HUES6 (cell line): ENCODE results near the gene SPEM3.

Source experiments
- H3K27ac ChIP-seq: 2 replicates; pipeline ENCODE4 v1.7.0; 2013; ENCODE audit warnings: low read depth, mild to moderate bottlenecking, low read length, inconsistent platforms
- H3K27me3 ChIP-seq: 2 replicates; pipeline ENCODE4 v1.6.1; 2013; ENCODE audit warnings: low read length; ENCODE audit not compliant: control insufficient read depth, insufficient read depth
- H3K36me3 ChIP-seq: 2 replicates; pipeline ENCODE4 v1.6.1; 2013; ENCODE audit warnings: low read length; ENCODE audit not compliant: control insufficient read depth, insufficient read depth
- H3K4me1 ChIP-seq: 2 replicates; pipeline ENCODE4 v1.6.1; 2013; ENCODE audit warnings: low read length; ENCODE audit not compliant: control insufficient read depth, insufficient read depth
- H3K4me3 ChIP-seq: 2 replicates; pipeline ENCODE4 v1.5.1; 2013; ENCODE audit warnings: low read depth, low read length
- H3K9ac ChIP-seq: one replicate; pipeline ENCODE4 v1.6.1; 2013; ENCODE audit warnings: mild to moderate bottlenecking, low read length
- H3K9me3 ChIP-seq: 2 replicates; pipeline ENCODE4 v1.6.1; 2013; ENCODE audit warnings: low read depth, low read length; ENCODE audit not compliant: control insufficient read depth, insufficient read depth

The SPEM3 gene

DNA sequence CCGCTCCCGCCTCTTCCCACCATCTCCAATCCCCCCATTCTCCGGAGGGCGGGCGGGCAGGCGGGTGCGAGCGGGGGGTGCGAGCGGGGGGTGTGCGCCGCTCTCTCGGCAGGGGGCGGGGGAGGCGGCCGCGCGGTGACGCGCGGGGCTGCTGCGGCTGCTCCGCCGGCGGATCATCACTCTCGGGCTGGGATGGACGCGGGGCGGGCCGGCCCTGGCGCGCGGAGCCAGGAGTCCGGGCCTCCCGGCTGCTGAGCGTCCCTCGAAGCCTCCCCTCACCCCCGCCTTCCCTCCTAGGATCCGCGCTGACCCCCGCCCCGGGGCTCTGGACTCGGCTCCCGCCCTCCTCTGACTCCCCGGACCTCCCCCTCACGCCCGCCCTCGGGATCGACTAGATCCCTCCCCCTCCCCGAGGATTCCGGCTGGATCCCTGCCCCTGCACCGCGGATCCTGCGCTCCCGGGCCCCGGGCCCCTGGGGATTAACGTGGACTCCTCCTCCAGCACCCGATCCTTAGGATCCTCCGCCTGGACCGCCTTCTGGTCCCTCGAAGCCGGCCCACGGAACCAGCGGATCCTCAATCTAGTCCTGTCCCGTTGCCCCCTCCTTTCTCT, 23.8 kb upstream of the SPEM3 start:
- peaks cover 17% of the 10 kb centered on the region for H3K36me3 ChIP-seq
- H3K4me1 ChIP-seq = peaks cover 21% of the 10 kb centered on the region
- peaks cover 4% of the 10 kb centered on the region; the same call in 1 of the 2 replicates for H3K27me3 ChIP-seq
- no peaks in the 10 kb centered on the region for H3K9me3 ChIP-seq
- H3K27ac ChIP-seq = peak overlapping the region; percentile 50; the same call in 1 of the 2 replicates
- peak overlapping the region; percentile 75 for H3K9ac ChIP-seq
- H3K4me3 ChIP-seq = peak overlapping the region; percentile 75

GRCh38 chr17:7405350-7406234, 23.1 kb upstream of the SPEM3 start:
- Histone ChIP-seq H3K4me1 (peaks cover 21% of the 10 kb centered on the region), H3K27me3 (peaks cover 4% of the 10 kb centered on the region; the same call in 1 of the 2 replicates), H3K9me3 (no peaks in the 10 kb centered on the region), H3K36me3 (peaks cover 25% of the 10 kb centered on the region), H3K4me3 (peak overlapping the region; percentile 75), H3K9ac (peak overlapping the region; percentile 75), H3K27ac (peak overlapping the region; percentile 50; the same call in 1 of the 2 replicates)

DNA sequence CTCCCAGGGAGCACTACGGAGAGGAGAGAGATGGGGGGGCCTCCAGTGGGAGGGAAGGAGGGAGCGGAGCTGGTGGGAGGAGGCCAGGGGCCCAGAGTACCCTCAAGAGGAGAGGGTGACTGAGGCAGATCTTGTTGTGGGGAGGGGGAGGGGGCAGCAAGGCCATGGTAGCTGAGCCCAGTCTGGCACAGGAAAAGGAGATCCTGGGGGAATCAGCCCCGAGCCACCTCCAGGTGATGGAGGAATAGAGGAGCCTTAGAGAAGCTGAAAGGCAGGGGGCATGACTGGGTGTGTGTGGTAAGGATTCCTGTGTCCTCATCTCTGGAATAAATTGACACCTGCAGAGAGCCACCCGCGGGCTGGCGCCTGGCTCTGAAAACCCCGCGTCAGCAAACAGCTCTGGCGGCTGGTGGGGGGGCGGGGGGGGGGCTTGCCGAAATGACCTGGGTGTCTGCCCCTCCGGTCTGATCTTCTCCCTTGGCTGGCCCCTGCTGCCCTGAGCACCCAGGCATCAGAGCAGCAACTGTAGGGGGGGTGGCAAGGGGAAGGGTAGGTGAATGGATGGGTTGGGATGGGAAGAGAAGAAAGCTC, 22.3 kb upstream of the SPEM3 start:
- H3K27me3 ChIP-seq = peaks cover 4% of the 10 kb centered on the region; the same call in 1 of the 2 replicates
- no peak overlapping the region for H3K27ac ChIP-seq
- H3K4me3 ChIP-seq = peak overlapping the region; percentile 75

DNA sequence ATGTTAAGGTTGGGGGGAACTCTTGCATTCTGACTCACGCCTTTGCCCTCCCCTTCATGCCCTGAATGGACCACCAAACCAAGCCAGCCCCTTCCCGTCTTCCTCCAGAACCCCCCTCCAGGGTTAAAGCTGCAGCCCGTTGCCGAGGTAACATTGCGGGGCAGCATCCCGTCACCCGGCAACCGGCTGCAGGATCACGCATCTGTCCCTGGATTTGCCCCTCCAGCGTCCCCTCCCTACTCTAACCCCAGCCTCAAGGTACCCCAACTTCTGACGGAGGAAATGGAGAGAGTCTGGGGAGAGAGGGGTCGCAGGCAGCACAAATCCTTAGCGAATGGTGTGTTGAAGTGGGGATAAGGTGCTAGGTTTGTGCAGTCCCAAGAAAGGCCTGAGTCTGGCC, 21.6 kb upstream of the SPEM3 start:
- Histone ChIP-seq H3K4me3 (no peak overlapping the region), H3K4me1 (peaks cover 21% of the 10 kb centered on the region), H3K36me3 (peaks cover 27% of the 10 kb centered on the region), H3K27ac (no peak overlapping the region), H3K27me3 (peaks cover 4% of the 10 kb centered on the region; the same call in 1 of the 2 replicates), H3K9ac (no peak overlapping the region), H3K9me3 (no peaks in the 10 kb centered on the region)

More for the DNA sequence above, 22.3 kb upstream of the SPEM3 start:
- no peaks in the 10 kb centered on the region for H3K9me3 ChIP-seq
- H3K4me1 ChIP-seq = peaks cover 21% of the 10 kb centered on the region
- peaks cover 29% of the 10 kb centered on the region for H3K36me3 ChIP-seq
- H3K9ac ChIP-seq = peak overlapping the region; percentile 70

DNA sequence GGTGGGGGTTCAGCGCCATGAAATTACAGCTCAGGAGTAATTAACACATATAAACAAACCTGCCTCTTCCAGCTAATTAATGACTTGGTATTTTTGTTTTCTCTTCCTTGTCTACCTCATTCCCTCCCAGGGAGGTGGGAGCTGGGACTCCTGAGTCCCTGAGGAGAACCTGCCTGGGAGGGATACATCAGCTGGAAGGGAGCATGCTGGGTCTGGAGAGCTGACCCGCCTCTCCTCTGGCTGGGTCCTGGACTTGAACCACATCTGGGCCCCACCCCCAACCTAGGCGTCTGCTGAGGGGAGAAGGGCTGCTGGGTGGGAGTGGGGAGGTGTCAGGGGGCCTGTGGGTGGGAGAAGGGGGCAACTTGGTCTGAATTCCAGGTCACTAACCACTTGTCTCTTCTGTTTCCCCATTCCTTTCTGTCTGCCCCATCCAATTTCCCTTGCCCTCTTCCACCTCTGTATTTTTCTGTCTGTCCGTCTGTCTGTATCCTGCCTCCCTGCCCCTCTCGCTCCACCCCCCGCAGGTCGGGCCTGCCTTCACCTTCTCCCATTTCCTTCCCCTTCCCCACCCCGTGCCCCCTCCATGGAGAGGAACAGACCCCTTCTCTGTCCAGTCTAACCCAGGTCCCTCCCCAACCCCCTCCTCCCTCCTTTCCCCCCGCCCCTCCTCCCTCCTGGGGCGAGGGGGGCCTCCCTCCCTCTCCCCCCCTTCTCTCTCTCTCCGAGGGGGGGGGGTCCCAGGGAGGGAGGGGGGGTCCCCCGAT, 21.0 kb upstream of the SPEM3 start, which contains the start of gene NLGN2:
Gene NLGN2, plus strand, starts transcription at position 361 of the 767 bp plus-strand sequence. CDS start 411 bp downstream, outside the sequence.
- Histone ChIP-seq H3K27me3 (peaks cover 4% of the 10 kb centered on the region; the same call in 1 of the 2 replicates), H3K36me3 (peaks cover 27% of the 10 kb centered on the region), H3K27ac (no peak within 1 kb of the TSS), H3K9me3 (no peaks in the 10 kb centered on the region), H3K9ac (peak within 1 kb of the TSS; percentile 51), H3K4me1 (peaks cover 21% of the 10 kb centered on the region), H3K4me3 (peak within 1 kb of the TSS; percentile 48)

- H3K27me3 ChIP-seq = peaks cover 4% of the 10 kb centered on the region; the same call in 1 of the 2 replicates
- H3K9ac ChIP-seq = peak overlapping the region; percentile 51
- peak overlapping the region; percentile 48 for H3K4me3 ChIP-seq
- H3K9me3 ChIP-seq = no peaks in the 10 kb centered on the region
- H3K36me3 ChIP-seq = peaks cover 32% of the 10 kb centered on the region
- peaks cover 22% of the 10 kb centered on the region for H3K4me1 ChIP-seq
- no peak overlapping the region for H3K27ac ChIP-seq
Observed at GRCh38 chr17:7408252-7408727, 20.4 kb upstream of the SPEM3 start.

- Histone ChIP-seq H3K27ac (no peak overlapping the region), H3K36me3 (peaks cover 32% of the 10 kb centered on the region), H3K4me3 (peak overlapping the region; percentile 48), H3K9me3 (no peaks in the 10 kb centered on the region), H3K4me1 (peaks cover 22% of the 10 kb centered on the region), H3K9ac (peak overlapping the region; percentile 51), H3K27me3 (peaks cover 4% of the 10 kb centered on the region; the same call in 1 of the 2 replicates)
Observed at GRCh38 chr17:7408863-7409262, 19.8 kb upstream of the SPEM3 start.

DNA sequence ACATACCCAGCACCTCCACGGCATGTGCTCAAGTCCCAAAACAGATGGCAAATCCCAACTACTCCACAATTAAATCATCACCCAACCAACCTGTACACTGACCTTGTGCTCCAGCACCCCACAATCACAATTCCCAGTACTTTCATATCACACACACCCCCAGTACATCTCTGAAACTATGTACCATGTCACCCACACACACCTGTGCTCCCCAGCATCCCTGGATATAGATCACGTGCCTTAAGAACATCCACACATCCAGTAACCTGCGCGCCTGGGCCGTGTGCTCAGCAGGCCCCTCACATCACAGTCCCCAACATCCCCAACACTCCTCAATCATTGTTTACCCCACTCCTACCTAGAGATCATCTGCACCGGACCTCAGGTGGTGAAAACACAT, 18.9 kb upstream of the SPEM3 start:
- no peak overlapping the region for H3K9ac ChIP-seq
- no peak overlapping the region for H3K27ac ChIP-seq
- peaks cover 22% of the 10 kb centered on the region for H3K4me1 ChIP-seq
- H3K36me3 ChIP-seq = peaks cover 34% of the 10 kb centered on the region
- peaks cover 4% of the 10 kb centered on the region; the same call in 1 of the 2 replicates for H3K27me3 ChIP-seq
- H3K4me3 ChIP-seq = no peak overlapping the region
- no peaks in the 10 kb centered on the region for H3K9me3 ChIP-seq

DNA sequence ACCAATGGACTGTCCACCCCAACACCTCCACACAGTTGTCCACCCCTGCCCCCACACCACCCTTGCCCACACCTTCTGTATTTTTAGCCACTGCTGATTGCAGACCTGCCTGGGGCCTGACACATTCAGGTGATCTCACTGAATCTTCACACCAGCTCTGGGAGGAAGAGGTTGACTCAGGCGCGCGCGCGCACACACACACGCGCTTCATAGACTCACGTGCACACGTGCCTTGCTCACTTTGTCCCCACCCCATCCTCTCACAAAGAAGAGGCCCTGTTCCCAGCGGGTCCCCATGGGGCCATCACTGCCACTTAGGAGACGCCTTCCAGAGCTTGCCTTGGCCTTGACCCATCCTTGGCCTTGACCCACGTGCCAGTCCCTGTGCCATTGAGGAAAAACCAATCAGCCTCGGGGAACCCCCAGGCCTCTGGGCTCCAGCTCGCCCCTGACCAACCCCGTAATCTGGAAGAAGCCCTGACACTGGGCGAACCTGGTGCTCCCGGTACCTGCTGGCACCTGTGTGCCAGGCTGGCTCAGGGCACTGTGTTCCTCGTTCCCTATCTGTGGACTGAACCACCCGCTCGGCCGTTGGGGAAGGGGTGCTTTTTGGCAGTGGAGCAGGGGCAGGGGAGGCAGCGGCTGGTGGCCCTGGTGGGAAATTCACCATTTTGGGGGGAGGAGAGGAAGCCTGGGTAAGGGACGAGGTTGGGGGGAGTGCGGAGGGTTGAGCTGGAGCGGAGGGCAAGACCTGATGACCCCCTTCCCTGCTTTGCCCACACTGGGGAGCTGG, 17.8 kb upstream of the SPEM3 start:
- H3K9ac ChIP-seq = no peak overlapping the region
- H3K4me3 ChIP-seq = no peak overlapping the region
- peaks cover 22% of the 10 kb centered on the region for H3K4me1 ChIP-seq
- H3K9me3 ChIP-seq = no peaks in the 10 kb centered on the region
- peaks cover 4% of the 10 kb centered on the region; the same call in 1 of the 2 replicates for H3K27me3 ChIP-seq
- peaks cover 46% of the 10 kb centered on the region for H3K36me3 ChIP-seq
- H3K27ac ChIP-seq = no peak overlapping the region

GRCh38 chr17:7411427-7411750, 17.3 kb upstream of the SPEM3 start:
- H3K4me1 ChIP-seq = peaks cover 18% of the 10 kb centered on the region
- H3K27me3 ChIP-seq = peaks cover 4% of the 10 kb centered on the region; the same call in 1 of the 2 replicates
- no peaks in the 10 kb centered on the region for H3K9me3 ChIP-seq
- no peak overlapping the region for H3K9ac ChIP-seq
- no peak overlapping the region for H3K4me3 ChIP-seq
- no peak overlapping the region for H3K27ac ChIP-seq
- H3K36me3 ChIP-seq = peaks cover 51% of the 10 kb centered on the region
